ENCODE data around the gene AMIGO2.

Gene AMIGO2

GRCh38 chr12:47110718-47111391 is 31.1 kb upstream of the AMIGO2 start:
- no peak overlapping the region for H3K4me3 ChIP-seq (ENCODE audit: low read length)

GRCh38 chr12:47110011-47110541 is 30.3 kb upstream of the AMIGO2 start:
- H3K36me3 ChIP-seq (ENCODE audit: control insufficient read depth, low read depth, low read length), result no peaks in the 10 kb centered on the region
- no peaks in the 10 kb centered on the region for H3K9me3 ChIP-seq (ENCODE audit: control insufficient read depth, low read depth, low read length)
- no peaks in the 10 kb centered on the region for H3K4me1 ChIP-seq (ENCODE audit: control insufficient read depth, low read depth, low read length)
- H3K27me3 ChIP-seq (ENCODE audit: control insufficient read depth, insufficient read depth, low read length), result no peaks in the 10 kb centered on the region
- no peak overlapping the region for H3K4me3 ChIP-seq (ENCODE audit: low read length)
- H3K27ac ChIP-seq (ENCODE audit: low read length), result no peak overlapping the region
- H3K9ac ChIP-seq (ENCODE audit: low read length), result no peak overlapping the region

More at GRCh38 chr12:47110718-47111391, 31.1 kb upstream of the AMIGO2 start:
- no peak overlapping the region for H3K27ac ChIP-seq (ENCODE audit: low read length)
- H3K36me3 ChIP-seq (ENCODE audit: control insufficient read depth, low read depth, low read length), result no peaks in the 10 kb centered on the region
- no peak overlapping the region for H3K9ac ChIP-seq (ENCODE audit: low read length)
- H3K27me3 ChIP-seq (ENCODE audit: control insufficient read depth, insufficient read depth, low read length), result no peaks in the 10 kb centered on the region
- H3K9me3 ChIP-seq (ENCODE audit: control insufficient read depth, low read depth, low read length), result no peaks in the 10 kb centered on the region
- H3K4me1 ChIP-seq (ENCODE audit: control insufficient read depth, low read depth, low read length), result no peaks in the 10 kb centered on the region

- H3K27ac ChIP-seq (ENCODE audit: low read length), result no peak overlapping the region
- no peaks in the 10 kb centered on the region for H3K36me3 ChIP-seq (ENCODE audit: control insufficient read depth, low read depth, low read length)
- H3K9me3 ChIP-seq (ENCODE audit: control insufficient read depth, low read depth, low read length), result no peaks in the 10 kb centered on the region
- no peak overlapping the region for H3K9ac ChIP-seq (ENCODE audit: low read length)
- no peak overlapping the region for H3K4me3 ChIP-seq (ENCODE audit: low read length)
- no peaks in the 10 kb centered on the region for H3K4me1 ChIP-seq (ENCODE audit: control insufficient read depth, low read depth, low read length)
- H3K27me3 ChIP-seq (ENCODE audit: control insufficient read depth, insufficient read depth, low read length), result no peaks in the 10 kb centered on the region
Measured at GRCh38 chr12:47107926-47108325, 28.2 kb upstream of the AMIGO2 start.

- Histone ChIP-seq H3K4me1 (ENCODE audit: control insufficient read depth, low read depth, low read length) (no peaks in the 10 kb centered on the region), H3K27ac (ENCODE audit: low read length) (no peak overlapping the region), H3K36me3 (ENCODE audit: control insufficient read depth, low read depth, low read length) (no peaks in the 10 kb centered on the region), H3K27me3 (ENCODE audit: control insufficient read depth, insufficient read depth, low read length) (no peaks in the 10 kb centered on the region), H3K9ac (ENCODE audit: low read length) (no peak overlapping the region), H3K4me3 (ENCODE audit: low read length) (no peak overlapping the region), H3K9me3 (ENCODE audit: control insufficient read depth, low read depth, low read length) (no peaks in the 10 kb centered on the region)
Measured at GRCh38 chr12:47107446-47107845, 27.7 kb upstream of the AMIGO2 start.

- no peak overlapping the region for H3K27ac ChIP-seq (ENCODE audit: low read length)
- H3K9me3 ChIP-seq (ENCODE audit: control insufficient read depth, low read depth, low read length), result no peaks in the 10 kb centered on the region
- no peak overlapping the region for H3K9ac ChIP-seq (ENCODE audit: low read length)
- H3K4me3 ChIP-seq (ENCODE audit: low read length), result no peak overlapping the region
- H3K36me3 ChIP-seq (ENCODE audit: control insufficient read depth, low read depth, low read length), result no peaks in the 10 kb centered on the region
- H3K4me1 ChIP-seq (ENCODE audit: control insufficient read depth, low read depth, low read length), result no peaks in the 10 kb centered on the region
- no peaks in the 10 kb centered on the region for H3K27me3 ChIP-seq (ENCODE audit: control insufficient read depth, insufficient read depth, low read length)
Measured at GRCh38 chr12:47105914-47106674, 26.3 kb upstream of the AMIGO2 start.

- Histone ChIP-seq H3K27ac (ENCODE audit: low read length) (no peak overlapping the region), H3K9me3 (ENCODE audit: control insufficient read depth, low read depth, low read length) (no peaks in the 10 kb centered on the region), H3K4me1 (ENCODE audit: control insufficient read depth, low read depth, low read length) (peaks cover 6% of the 10 kb centered on the region), H3K27me3 (ENCODE audit: control insufficient read depth, insufficient read depth, low read length) (no peaks in the 10 kb centered on the region), H3K36me3 (ENCODE audit: control insufficient read depth, low read depth, low read length) (no peaks in the 10 kb centered on the region), H3K9ac (ENCODE audit: low read length) (no peak overlapping the region), H3K4me3 (ENCODE audit: low read length) (no peak overlapping the region)
Measured at GRCh38 chr12:47102845-47103651, 23.3 kb upstream of the AMIGO2 start.

GRCh38 chr12:47102406-47102805 is 22.6 kb upstream of the AMIGO2 start:
- no peaks in the 10 kb centered on the region for H3K27me3 ChIP-seq (ENCODE audit: control insufficient read depth, insufficient read depth, low read length)
- no peak overlapping the region for H3K27ac ChIP-seq (ENCODE audit: low read length)
- peaks cover 6% of the 10 kb centered on the region for H3K4me1 ChIP-seq (ENCODE audit: control insufficient read depth, low read depth, low read length)
- no peaks in the 10 kb centered on the region for H3K36me3 ChIP-seq (ENCODE audit: control insufficient read depth, low read depth, low read length)
- H3K9me3 ChIP-seq (ENCODE audit: control insufficient read depth, low read depth, low read length), result no peaks in the 10 kb centered on the region
- no peak overlapping the region for H3K4me3 ChIP-seq (ENCODE audit: low read length)
- no peak overlapping the region for H3K9ac ChIP-seq (ENCODE audit: low read length)

- Histone ChIP-seq H3K9ac (ENCODE audit: low read length) (no peak overlapping the region), H3K4me3 (ENCODE audit: low read length) (no peak overlapping the region), H3K27ac (ENCODE audit: low read length) (no peak overlapping the region), H3K9me3 (ENCODE audit: control insufficient read depth, low read depth, low read length) (no peaks in the 10 kb centered on the region), H3K27me3 (ENCODE audit: control insufficient read depth, insufficient read depth, low read length) (no peaks in the 10 kb centered on the region), H3K36me3 (ENCODE audit: control insufficient read depth, low read depth, low read length) (no peaks in the 10 kb centered on the region), H3K4me1 (ENCODE audit: control insufficient read depth, low read depth, low read length) (peaks cover 6% of the 10 kb centered on the region)
Measured at GRCh38 chr12:47100160-47100559, 20.4 kb upstream of the AMIGO2 start.

- H3K27ac ChIP-seq (ENCODE audit: low read length), result no peak overlapping the region
- H3K27me3 ChIP-seq (ENCODE audit: control insufficient read depth, insufficient read depth, low read length), result no peaks in the 10 kb centered on the region
- no peak overlapping the region for H3K4me3 ChIP-seq (ENCODE audit: low read length)
- H3K9me3 ChIP-seq (ENCODE audit: control insufficient read depth, low read depth, low read length), result no peaks in the 10 kb centered on the region
- H3K4me1 ChIP-seq (ENCODE audit: control insufficient read depth, low read depth, low read length), result peaks cover 6% of the 10 kb centered on the region
- H3K36me3 ChIP-seq (ENCODE audit: control insufficient read depth, low read depth, low read length), result no peaks in the 10 kb centered on the region
- no peak overlapping the region for H3K9ac ChIP-seq (ENCODE audit: low read length)
Measured at GRCh38 chr12:47099610-47100009, 19.9 kb upstream of the AMIGO2 start.

- Histone ChIP-seq H3K36me3 (ENCODE audit: control insufficient read depth, low read depth, low read length) (no peaks in the 10 kb centered on the region), H3K27me3 (ENCODE audit: control insufficient read depth, insufficient read depth, low read length) (no peaks in the 10 kb centered on the region), H3K9ac (ENCODE audit: low read length) (no peak overlapping the region), H3K9me3 (ENCODE audit: control insufficient read depth, low read depth, low read length) (no peaks in the 10 kb centered on the region), H3K4me1 (ENCODE audit: control insufficient read depth, low read depth, low read length) (peaks cover 6% of the 10 kb centered on the region), H3K4me3 (ENCODE audit: low read length) (no peak overlapping the region), H3K27ac (ENCODE audit: low read length) (no peak overlapping the region)
Measured at GRCh38 chr12:47098099-47098498, 18.3 kb upstream of the AMIGO2 start.

- no peak overlapping the region for H3K4me3 ChIP-seq (ENCODE audit: low read length)
- no peak overlapping the region for H3K27ac ChIP-seq (ENCODE audit: low read length)
- no peaks in the 10 kb centered on the region for H3K27me3 ChIP-seq (ENCODE audit: control insufficient read depth, insufficient read depth, low read length)
- H3K9ac ChIP-seq (ENCODE audit: low read length), result no peak overlapping the region
- no peaks in the 10 kb centered on the region for H3K9me3 ChIP-seq (ENCODE audit: control insufficient read depth, low read depth, low read length)
- H3K36me3 ChIP-seq (ENCODE audit: control insufficient read depth, low read depth, low read length), result no peaks in the 10 kb centered on the region
- H3K4me1 ChIP-seq (ENCODE audit: control insufficient read depth, low read depth, low read length), result peaks cover 6% of the 10 kb centered on the region
Measured at GRCh38 chr12:47097276-47097896, 17.6 kb upstream of the AMIGO2 start.

Measured in iPS-18a (cell line).